Endodermal cell (in vitro differentiated cells): ENCODE data around the gene BBIP1. TPM values are rescaled to one million over a fixed set of nuclear protein-coding genes. Genes with fewer than 3 reads are reported as not detected.

Experiments
- DNase-seq: peaks from one replicate; pipeline ENCODE4 v3.0.0-alpha.2; 2017
- H3K27ac ChIP-seq: 2 replicates; pipeline ENCODE4 v1.5.1; 2013; ENCODE audit warnings: mild to moderate bottlenecking, low read depth, low read length, moderate library complexity
- H3K27me3 ChIP-seq: 2 replicates; pipeline ENCODE4 v1.6.1; 2013; ENCODE audit warnings: mild to moderate bottlenecking, low read length, moderate library complexity; ENCODE audit not compliant: insufficient read depth, control insufficient read depth, poor library complexity, severe bottlenecking
- H3K36me3 ChIP-seq: 2 replicates; pipeline ENCODE4 v1.7.0; 2013; ENCODE audit warnings: mild to moderate bottlenecking, low read length, moderate library complexity; ENCODE audit not compliant: control insufficient read depth, insufficient read depth
- H3K4me1 ChIP-seq: one replicate; pipeline ENCODE4 v1.7.0; 2013; ENCODE audit warnings: low read length; ENCODE audit not compliant: control insufficient read depth, insufficient read depth
- H3K4me3 ChIP-seq: 2 replicates; pipeline ENCODE4 v1.5.1; 2013; ENCODE audit warnings: mild to moderate bottlenecking, low read length, moderate library complexity
- H3K9ac ChIP-seq: 2 replicates; pipeline ENCODE4 v1.6.1; 2013; ENCODE audit warnings: mild to moderate bottlenecking, low read length, moderate library complexity; ENCODE audit not compliant: poor library complexity, severe bottlenecking; ENCODE audit errors: extremely low read depth
- H3K9me3 ChIP-seq: 2 replicates; pipeline ENCODE4 v1.6.1; 2013; ENCODE audit warnings: mild to moderate bottlenecking, low read length, moderate library complexity; ENCODE audit not compliant: control insufficient read depth
- H3K27ac Mint-ChIP-seq: 2 replicates; pipeline ENCODE4 v1.8.0; 2020; ENCODE audit warnings: mixed read lengths
- H3K27me3 Mint-ChIP-seq: 2 replicates; pipeline ENCODE4 v1.8.0; 2021; ENCODE audit warnings: mild to moderate bottlenecking, mixed read lengths; ENCODE audit not compliant: insufficient read depth
- H3K36me3 Mint-ChIP-seq: 2 replicates; pipeline ENCODE4 v1.8.0; 2020; ENCODE audit warnings: low read depth, mixed read lengths
- H3K4me1 Mint-ChIP-seq: 2 replicates; pipeline ENCODE4 v1.8.0; 2020; ENCODE audit warnings: mixed read lengths
- H3K4me3 Mint-ChIP-seq: 2 replicates; pipeline ENCODE4 v1.8.0; 2020; ENCODE audit warnings: mild to moderate bottlenecking, moderate library complexity, mixed read lengths
- H3K9me3 Mint-ChIP-seq: 2 replicates; pipeline ENCODE4 v1.8.0; 2020; ENCODE audit warnings: mild to moderate bottlenecking, mixed read lengths
- WGBS, 2 experiments: methylation state at CpG; one replicate each; pipeline versions ENCODE4 v1.1.5 to v1.1.7; 2013; ENCODE audit warnings: missing lambda C conversion rate in 2 of 2, mixed read lengths in 1 of 2; ENCODE audit not compliant: insufficient coverage in 1 of 2, insufficient read length in 1 of 2; 5-methylcytosine and 5-hydroxymethylcytosine counted together
- total RNA-seq, 2 donors: library from RNA; stranded (reverse); fragmentation: NEBNext Ultra II Directional in 1 of 2; extraction: Animal tissue kit (Norgen Biotek cat#: 25700) in 1 of 2; gene quantifications; 2 replicates in 1 of 2; 3 replicates in 1 of 2; pipeline ENCODE4 v1.2.1, GENCODE V29; 2021
- TF ChIP-seq, protein P1 (sequence below): fragments of 200-600 bp; sonication (generic); conservative IDR thresholded peaks from 2 replicates; pipeline ENCODE4 v1.5.0; 2021; ENCODE audit warnings: antibody characterized with exemption, mild to moderate bottlenecking

BBIP1 gene
- total RNA-seq, 2 donors from 2014 or later: 27.6 to 32.8 TPM

DNA sequence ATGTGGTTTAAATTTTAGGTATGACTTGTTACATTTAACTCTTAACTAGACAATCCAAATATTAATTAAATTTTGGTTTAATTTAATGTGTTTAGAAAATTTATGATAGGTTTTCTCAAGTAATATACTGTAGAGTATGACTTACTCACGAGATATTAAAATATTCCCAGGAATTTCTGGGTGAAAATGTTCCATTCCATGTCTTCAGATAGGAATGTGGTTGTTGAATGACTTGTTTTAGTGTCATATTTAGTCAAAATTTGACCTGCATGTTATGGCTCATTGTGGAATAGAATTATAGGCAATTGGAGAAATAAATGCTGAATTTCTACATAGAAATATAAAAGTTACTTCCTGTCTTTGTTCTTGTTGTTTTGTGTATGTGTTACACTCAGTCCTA is 47.2 kb upstream of the BBIP1 start:
- H3K9me3 Mint-ChIP-seq: no peaks in the 10 kb centered on the region
- H3K4me1 Mint-ChIP-seq: no peaks in the 10 kb centered on the region
- H3K4me1 ChIP-seq: no peaks in the 10 kb centered on the region
- H3K27ac Mint-ChIP-seq: no peak overlapping the region
- no peaks in the 10 kb centered on the region for H3K9me3 ChIP-seq
- H3K9ac ChIP-seq: no peak overlapping the region
- H3K27me3 ChIP-seq: no peaks in the 10 kb centered on the region
- WGBS, 2 experiments: 91 to 100% methylated on average over 1 of the region's 1 CpG
- H3K4me3 Mint-ChIP-seq: no peak overlapping the region
- TF ChIP-seq, protein P1, sequence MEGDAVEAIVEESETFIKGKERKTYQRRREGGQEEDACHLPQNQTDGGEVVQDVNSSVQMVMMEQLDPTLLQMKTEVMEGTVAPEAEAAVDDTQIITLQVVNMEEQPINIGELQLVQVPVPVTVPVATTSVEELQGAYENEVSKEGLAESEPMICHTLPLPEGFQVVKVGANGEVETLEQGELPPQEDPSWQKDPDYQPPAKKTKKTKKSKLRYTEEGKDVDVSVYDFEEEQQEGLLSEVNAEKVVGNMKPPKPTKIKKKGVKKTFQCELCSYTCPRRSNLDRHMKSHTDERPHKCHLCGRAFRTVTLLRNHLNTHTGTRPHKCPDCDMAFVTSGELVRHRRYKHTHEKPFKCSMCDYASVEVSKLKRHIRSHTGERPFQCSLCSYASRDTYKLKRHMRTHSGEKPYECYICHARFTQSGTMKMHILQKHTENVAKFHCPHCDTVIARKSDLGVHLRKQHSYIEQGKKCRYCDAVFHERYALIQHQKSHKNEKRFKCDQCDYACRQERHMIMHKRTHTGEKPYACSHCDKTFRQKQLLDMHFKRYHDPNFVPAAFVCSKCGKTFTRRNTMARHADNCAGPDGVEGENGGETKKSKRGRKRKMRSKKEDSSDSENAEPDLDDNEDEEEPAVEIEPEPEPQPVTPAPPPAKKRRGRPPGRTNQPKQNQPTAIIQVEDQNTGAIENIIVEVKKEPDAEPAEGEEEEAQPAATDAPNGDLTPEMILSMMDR: no peak
- H3K36me3 ChIP-seq: peaks cover 19% of the 10 kb centered on the region
- DNase-seq: no peak
- no peaks in the 10 kb centered on the region for H3K27me3 Mint-ChIP-seq
- H3K36me3 Mint-ChIP-seq: no peaks in the 10 kb centered on the region
- no peak overlapping the region for H3K4me3 ChIP-seq
- H3K27ac ChIP-seq: no peak overlapping the region

GRCh38 chr10:110965216-110965615 is 46.2 kb upstream of the BBIP1 start:
- no peak for DNase-seq
- Histone ChIP-seq H3K4me1 (no peaks in the 10 kb centered on the region), H3K27me3 (no peaks in the 10 kb centered on the region), H3K36me3 (peaks cover 19% of the 10 kb centered on the region), H3K9me3 (no peaks in the 10 kb centered on the region), H3K9ac (no peak overlapping the region), H3K27ac (no peak overlapping the region), H3K4me3 (no peak overlapping the region)
- Mint-ChIP-seq H3K27ac (no peak overlapping the region), H3K4me1 (no peaks in the 10 kb centered on the region), H3K27me3 (no peaks in the 10 kb centered on the region), H3K4me3 (no peak overlapping the region), H3K36me3 (no peaks in the 10 kb centered on the region), H3K9me3 (no peaks in the 10 kb centered on the region)
- TF ChIP-seq, protein P1: no peak

DNA sequence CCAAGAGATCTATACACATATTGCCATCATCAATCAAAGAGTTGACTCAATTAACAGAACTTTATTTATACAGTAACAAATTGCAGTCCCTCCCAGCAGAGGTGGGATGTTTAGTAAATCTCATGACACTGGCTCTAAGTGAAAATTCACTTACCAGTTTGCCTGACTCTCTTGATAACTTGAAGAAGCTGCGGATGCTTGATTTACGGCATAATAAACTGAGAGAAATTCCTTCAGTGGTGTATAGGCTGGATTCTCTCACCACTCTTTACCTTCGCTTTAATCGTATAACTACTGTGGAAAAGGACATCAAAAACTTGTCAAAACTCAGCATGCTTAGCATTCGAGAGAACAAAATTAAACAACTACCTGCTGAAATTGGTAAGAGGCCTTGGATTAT is 45.7 kb upstream of the BBIP1 start:
- Mint-ChIP-seq H3K4me3 (no peak overlapping the region), H3K27me3 (no peaks in the 10 kb centered on the region), H3K9me3 (no peaks in the 10 kb centered on the region), H3K36me3 (no peaks in the 10 kb centered on the region), H3K4me1 (no peaks in the 10 kb centered on the region), H3K27ac (no peak overlapping the region)
- no peak overlapping the region for H3K9ac ChIP-seq
- H3K27ac ChIP-seq: no peak overlapping the region
- no peaks in the 10 kb centered on the region for H3K9me3 ChIP-seq
- 94 to 100% methylated on average over 2 to 5 of the region's 5 CpGs for WGBS, 2 experiments
- peaks cover 19% of the 10 kb centered on the region for H3K36me3 ChIP-seq
- no peaks in the 10 kb centered on the region for H3K4me1 ChIP-seq
- TF ChIP-seq, protein P1: no peak
- DNase-seq: no peak
- no peak overlapping the region for H3K4me3 ChIP-seq
- no peaks in the 10 kb centered on the region for H3K27me3 ChIP-seq
